Prostate gland (tissue), 2 donors: ENCODE data around the gene ABCG5. TPM values are rescaled to one million over a fixed set of nuclear protein-coding genes. Genes with fewer than 3 reads are reported as not detected.

Experiments used
- DNase-seq: peaks from one replicate; pipeline ENCODE4 v3.0.0-alpha.2; 2019; ENCODE audit warnings: low spot score
- H3K27ac ChIP-seq, 2 donors: fragments of 200-600 bp; sonication (generic); 2 replicates each; pipeline ENCODE4 v1.5.1; 2017 to 2019
- H3K27me3 ChIP-seq: fragments of 200-600 bp; sonication (generic); replicated peaks from 2 replicates; pipeline ENCODE4 v1.5.1; 2019; ENCODE audit not compliant: insufficient read depth
- H3K36me3 ChIP-seq, 2 donors: fragments of 200-600 bp; sonication (generic); 1 replicate in 1 of 2; 2 replicates in 1 of 2; pipeline versions ENCODE4 v1.5.1 to v1.8.1; 2017 to 2019
- H3K4me1 ChIP-seq: fragments of 200-600 bp; sonication (generic); replicated peaks from 2 replicates; pipeline ENCODE4 v1.5.1; 2019
- H3K4me3 ChIP-seq, 2 donors: fragments of 200-600 bp; sonication (generic); 2 replicates each; pipeline ENCODE4 v1.5.1; 2017 to 2019
- H3K9me3 ChIP-seq: fragments of 200-600 bp; sonication (generic); 2 replicates; pipeline ENCODE4 v1.5.1; 2017
- POLR2A ChIP-seq: fragments of 450-650 bp; IDR thresholded peaks from one replicate; pipeline ENCODE4 v1.6.1; 2016; ENCODE audit warnings: antibody characterized with exemption, mild to moderate bottlenecking
- POLR2AphosphoS5 ChIP-seq: sonication (generic); formaldehyde crosslinking; IDR thresholded peaks from one replicate; pipeline ENCODE4 v1.6.1; 2017; ENCODE audit warnings: antibody characterized with exemption
- WGBS: methylation state at CpG from one replicate; pipeline ENCODE4 v1.1.5; 2018; 5-methylcytosine and 5-hydroxymethylcytosine counted together
- intact Hi-C: fragments of 100-400 bp; cut with DNase I; formaldehyde crosslinking; loops from one replicate; pipeline ENCODE4 v1.14.2; 2022
- total RNA-seq, 2 donors: library from RNA; depleted of rRNA; stranded (reverse); fragments of >200 nt; gene quantifications; one replicate each; pipeline ENCODE4 v1.1.0, GENCODE V29; 2016
- TF ChIP-seq, protein P1 (sequence below), 4 experiments: fragments of 200-600 bp in 2 of 4; fragments of 450-650 bp in 2 of 4; sonication (generic) in 2 of 4; IDR thresholded peaks; 1 replicate in 3 of 4; 2 replicates in 1 of 4; pipeline ENCODE4 v1.5.1; 2016 to 2019; ENCODE audit warnings: antibody characterized with exemption in 4 of 4, mild to moderate bottlenecking in 2 of 4, moderate library complexity in 2 of 4

The ABCG5 gene
- total RNA-seq, 2 donors from 2014 or later = not detected

DNA sequence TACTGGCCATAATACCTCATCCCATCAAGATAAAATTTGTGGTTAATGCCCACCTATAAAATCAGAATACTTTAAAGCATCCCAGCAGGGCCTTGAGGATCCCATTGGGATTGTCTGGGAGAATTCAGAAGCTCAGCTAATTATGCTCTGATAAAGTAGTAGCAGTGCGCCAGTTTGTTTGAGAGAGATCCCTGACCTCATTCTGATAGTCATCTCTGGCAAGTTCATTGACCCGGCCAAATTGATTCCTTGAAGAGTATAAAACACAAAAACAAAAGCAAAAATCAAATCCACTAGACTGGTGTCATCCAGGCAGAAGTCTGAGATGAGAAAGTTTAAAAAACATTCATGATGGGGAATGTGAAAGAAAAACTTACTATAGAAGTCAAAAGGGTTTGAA, 14.1 kb downstream of the ABCG5 start:
- Histone ChIP-seq H3K4me1 (no peaks in the 10 kb centered on the region), H3K27me3 (no peaks in the 10 kb centered on the region), H3K9me3 (no peaks in the 10 kb centered on the region), H3K36me3 (no peaks in the 10 kb centered on the region), H3K27ac (no peak overlapping the region), H3K4me3 (no peak overlapping the region)
- TF ChIP-seq POLR2A (no peak), POLR2AphosphoS5 (no peak)
- TF ChIP-seq, protein P1, sequence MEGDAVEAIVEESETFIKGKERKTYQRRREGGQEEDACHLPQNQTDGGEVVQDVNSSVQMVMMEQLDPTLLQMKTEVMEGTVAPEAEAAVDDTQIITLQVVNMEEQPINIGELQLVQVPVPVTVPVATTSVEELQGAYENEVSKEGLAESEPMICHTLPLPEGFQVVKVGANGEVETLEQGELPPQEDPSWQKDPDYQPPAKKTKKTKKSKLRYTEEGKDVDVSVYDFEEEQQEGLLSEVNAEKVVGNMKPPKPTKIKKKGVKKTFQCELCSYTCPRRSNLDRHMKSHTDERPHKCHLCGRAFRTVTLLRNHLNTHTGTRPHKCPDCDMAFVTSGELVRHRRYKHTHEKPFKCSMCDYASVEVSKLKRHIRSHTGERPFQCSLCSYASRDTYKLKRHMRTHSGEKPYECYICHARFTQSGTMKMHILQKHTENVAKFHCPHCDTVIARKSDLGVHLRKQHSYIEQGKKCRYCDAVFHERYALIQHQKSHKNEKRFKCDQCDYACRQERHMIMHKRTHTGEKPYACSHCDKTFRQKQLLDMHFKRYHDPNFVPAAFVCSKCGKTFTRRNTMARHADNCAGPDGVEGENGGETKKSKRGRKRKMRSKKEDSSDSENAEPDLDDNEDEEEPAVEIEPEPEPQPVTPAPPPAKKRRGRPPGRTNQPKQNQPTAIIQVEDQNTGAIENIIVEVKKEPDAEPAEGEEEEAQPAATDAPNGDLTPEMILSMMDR (IDR thresholded peaks at IDR 0.05) = no peak
- WGBS = 93% methylated on average over 2 of the region's 2 CpGs
- DNase-seq = no peak
- intact Hi-C loops = no loop called here

DNA sequence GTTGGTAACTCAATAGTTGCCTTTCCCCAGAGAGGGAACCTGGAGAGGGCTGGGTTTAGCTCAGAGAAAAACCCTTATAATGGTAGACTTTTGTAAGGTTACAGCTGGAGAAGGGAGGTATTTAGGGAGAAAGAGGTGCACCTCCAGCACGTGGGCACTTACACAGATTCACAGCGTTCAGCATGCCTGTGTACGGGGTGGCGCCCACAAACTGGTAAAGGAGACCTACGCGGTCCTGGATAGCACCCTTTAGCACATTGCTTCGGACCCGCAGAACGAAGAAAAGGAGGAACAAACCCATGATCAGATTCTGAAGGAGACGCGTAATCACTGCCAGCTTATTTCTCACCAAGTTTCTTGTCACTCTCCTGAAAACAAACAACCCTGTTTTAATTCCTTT, 14.9 kb downstream of the ABCG5 start:
- Histone ChIP-seq H3K9me3 (no peaks in the 10 kb centered on the region), H3K27ac (no peak overlapping the region), H3K36me3 (no peaks in the 10 kb centered on the region), H3K27me3 (no peaks in the 10 kb centered on the region), H3K4me1 (no peaks in the 10 kb centered on the region), H3K4me3 (no peak overlapping the region)
- DNase-seq = no peak
- TF ChIP-seq POLR2AphosphoS5 = no peak
- TF ChIP-seq POLR2A = no peak
- TF ChIP-seq, protein P1 (IDR thresholded peaks at IDR 0.05) = no peak
- intact Hi-C loops = no loop called here
- WGBS = 92% methylated on average over 11 of the region's 11 CpGs

DNA sequence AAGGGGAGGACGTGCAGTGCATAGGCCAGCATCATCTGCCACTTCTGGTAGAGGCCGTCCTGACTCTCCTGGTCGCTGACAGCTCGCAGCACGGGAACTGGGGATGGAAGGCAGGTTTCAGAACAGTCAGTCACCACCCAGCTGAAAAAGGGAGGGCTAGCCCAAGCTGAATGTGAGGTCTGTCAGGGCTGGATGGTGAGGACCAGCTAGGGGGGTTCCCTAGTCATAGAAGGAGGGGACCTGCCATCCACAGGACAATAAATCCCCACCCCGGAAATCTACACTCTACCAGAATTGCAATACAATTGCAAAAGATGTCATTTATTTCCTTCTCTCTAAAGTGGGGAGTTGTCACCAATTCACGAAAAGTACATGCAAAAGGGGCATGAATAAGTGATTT, 15.8 kb downstream of the ABCG5 start:
- Histone ChIP-seq H3K9me3 (no peaks in the 10 kb centered on the region), H3K4me1 (no peaks in the 10 kb centered on the region), H3K27me3 (no peaks in the 10 kb centered on the region), H3K27ac (no peak overlapping the region), H3K4me3 (no peak overlapping the region), H3K36me3 (no peaks in the 10 kb centered on the region)
- intact Hi-C loops = no loop called here
- TF ChIP-seq POLR2AphosphoS5 = no peak
- TF ChIP-seq, protein P1 (IDR thresholded peaks at IDR 0.05) = no peak
- TF ChIP-seq POLR2A = no peak
- 71% methylated on average over 7 of the region's 7 CpGs for WGBS
- DNase-seq = no peak

DNA sequence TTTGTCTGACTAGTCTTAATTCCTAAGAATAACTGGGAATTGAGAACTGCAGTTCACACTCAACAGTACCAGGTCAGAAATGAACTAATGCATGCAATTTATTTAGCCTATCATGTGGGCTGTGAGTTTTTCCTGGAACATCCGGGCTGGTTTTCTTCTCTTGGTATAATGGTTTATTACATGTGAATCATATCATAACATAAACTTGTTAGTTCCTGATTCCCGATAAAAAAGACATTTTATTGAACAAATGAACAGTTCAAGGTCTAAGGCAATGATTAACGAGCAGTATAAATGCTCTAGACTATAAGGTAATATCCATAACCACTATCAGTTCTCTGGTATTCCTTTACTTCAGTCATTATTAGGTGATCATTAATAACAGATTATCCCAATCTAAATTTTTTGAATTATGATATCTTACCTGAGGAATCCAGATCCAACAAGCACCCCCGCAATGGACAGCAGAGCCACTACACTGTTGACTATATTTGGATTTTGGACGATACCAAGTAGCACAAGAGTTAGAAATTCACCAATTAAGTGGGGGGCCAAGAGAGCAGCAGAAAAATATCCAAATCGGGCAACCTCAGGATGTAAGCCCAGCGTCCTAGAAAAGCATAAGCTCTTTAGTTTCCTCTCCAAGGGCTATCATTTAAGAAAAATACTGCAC, 19.0 kb downstream of the ABCG5 start:
- Histone ChIP-seq H3K4me1 (no peaks in the 10 kb centered on the region), H3K36me3 (no peaks in the 10 kb centered on the region), H3K9me3 (no peaks in the 10 kb centered on the region), H3K4me3 (no peak overlapping the region), H3K27ac (no peak overlapping the region), H3K27me3 (no peaks in the 10 kb centered on the region)
- 78% methylated on average over 7 of the region's 7 CpGs for WGBS
- TF ChIP-seq POLR2A (no peak), POLR2AphosphoS5 (no peak)
- TF ChIP-seq, protein P1 (IDR thresholded peaks at IDR 0.05) = no peak
- intact Hi-C loops = no loop called here
- DNase-seq = no peak

DNA sequence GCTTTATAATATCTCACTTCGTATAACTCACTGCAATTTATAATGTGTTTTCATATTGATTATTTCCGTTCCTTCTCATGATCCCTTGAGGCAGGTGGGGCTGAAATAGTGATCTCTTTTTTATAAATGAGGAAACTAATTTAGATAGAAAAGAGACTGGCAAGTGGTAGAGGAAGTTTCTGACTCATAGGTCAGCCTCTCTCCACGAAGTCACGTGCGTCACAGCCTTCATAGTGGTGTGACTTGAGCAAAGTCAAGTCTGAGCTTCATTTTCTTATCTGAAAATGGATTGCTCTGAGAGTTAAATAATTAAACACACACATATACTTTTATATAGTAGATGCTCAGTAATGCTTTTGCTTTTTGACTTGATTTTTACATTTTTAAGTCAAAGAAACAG, 19.9 kb downstream of the ABCG5 start:
- no peak for DNase-seq
- Histone ChIP-seq H3K4me3 (no peak overlapping the region), H3K4me1 (no peaks in the 10 kb centered on the region), H3K36me3 (no peaks in the 10 kb centered on the region), H3K27me3 (no peaks in the 10 kb centered on the region), H3K9me3 (no peaks in the 10 kb centered on the region), H3K27ac (no peak overlapping the region)
- 75% methylated on average over 5 of the region's 5 CpGs for WGBS
- intact Hi-C loops = no loop called here
- TF ChIP-seq, protein P1 (IDR thresholded peaks at IDR 0.05) = no peak
- TF ChIP-seq POLR2A (no peak), POLR2AphosphoS5 (no peak)
